OCI-LY7 (cell line): ENCODE measurements around the gene CLEC4F. TPM values are rescaled to one million over a fixed set of nuclear protein-coding genes. Genes with fewer than 3 reads are reported as not detected.
A peak's percentile ranks its signal among the peaks of the same experiment; 100 is the strongest.

Experiments used
- BruUV-seq: library from RNA; stranded (reverse); fragments of 400-500 nt; replicated peaks from 2 replicates; lab custom pipeline; 2021; lab: Mats Ljungman, UMichigan
- CTCF ChIA-PET: fragments of 300-600 bp; sonication (Branson Sonifier 250); formaldehyde crosslinking; loops from one replicate; lab custom pipeline; 2022; ENCODE audit warnings: antibody characterized with exemption; ENCODE audit not compliant: unreplicated experiment; lab: Charles Lee
- POLR2A ChIA-PET: fragments of 300-600 bp; sonication (Branson Sonifier 250); formaldehyde crosslinking; loops from one replicate; lab custom pipeline; 2022; ENCODE audit warnings: antibody characterized with exemption; lab: Charles Lee
- DNase-seq: peaks from one replicate; pipeline ENCODE4 v3.0.0-alpha.2; 2015; ENCODE audit warnings: low spot score
- H2AFZ ChIP-seq: fragments of 200-600 bp; sonication (generic), shearing (Covaris generic); 2 replicates; pipeline ENCODE4 v1.6.1; 2014; ENCODE audit warnings: mild to moderate bottlenecking, antibody characterized with exemption, low read length, moderate library complexity
- H3K27ac ChIP-seq: fragments of 200-600 bp; sonication (generic); 2 replicates; pipeline ENCODE4 v1.5.1; 2014; ENCODE audit warnings: mixed run types, low read depth, mild to moderate bottlenecking, moderate library complexity, low read length, inconsistent platforms; ENCODE audit not compliant: poor library complexity, severe bottlenecking
- H3K36me3 ChIP-seq: fragments of 200-600 bp; sonication (generic); 2 replicates; pipeline ENCODE4 v1.6.1; 2014; ENCODE audit warnings: mild to moderate bottlenecking, antibody characterized with exemption, low read length, moderate library complexity, mixed read lengths; ENCODE audit not compliant: insufficient read depth
- H3K4me1 ChIP-seq: fragments of 200-600 bp; sonication (generic); 2 replicates; pipeline ENCODE4 v1.5.1; 2014; ENCODE audit warnings: mild to moderate bottlenecking, low read length; ENCODE audit not compliant: insufficient read depth, poor library complexity, severe bottlenecking
- H3K4me2 ChIP-seq: fragments of 200-600 bp; sonication (generic); 2 replicates; pipeline ENCODE4 v1.6.1; 2014; ENCODE audit warnings: mild to moderate bottlenecking, low read length
- H3K4me3 ChIP-seq: fragments of 200-600 bp; sonication (generic); 2 replicates; pipeline ENCODE4 v1.5.1; 2014; ENCODE audit warnings: mild to moderate bottlenecking, low read depth, low read length; ENCODE audit not compliant: poor library complexity, severe bottlenecking
- H3K79me2 ChIP-seq: fragments of 200-600 bp; sonication (generic); 2 replicates; pipeline ENCODE4 v1.6.1; 2016; ENCODE audit warnings: low read depth, mild to moderate bottlenecking, low read length, moderate library complexity, mixed read lengths; ENCODE audit not compliant: insufficient read depth
- H3K9me2 ChIP-seq: fragments of 200-600 bp; sonication (generic); 2 replicates; pipeline ENCODE4 v1.6.1; 2016; ENCODE audit warnings: mild to moderate bottlenecking, low read length, mixed read lengths; ENCODE audit not compliant: insufficient read depth
- H3K9me3 ChIP-seq: fragments of 200-600 bp; sonication (generic); 2 replicates; pipeline ENCODE4 v1.6.1; 2014; ENCODE audit warnings: mild to moderate bottlenecking, mixed run types, low read length, mixed read lengths
- H4K20me1 ChIP-seq: fragments of 200-600 bp; sonication (generic); 2 replicates; pipeline ENCODE4 v1.6.1; 2014; ENCODE audit warnings: mild to moderate bottlenecking, antibody characterized with exemption, low read length, moderate library complexity, mixed read lengths; ENCODE audit not compliant: insufficient read depth
- EZH2phosphoT487 ChIP-seq: fragments of 200-600 bp; sonication (generic); IDR thresholded peaks from 2 replicates; pipeline ENCODE4 v1.6.1; 2018; ENCODE audit warnings: low read depth, borderline replicate concordance, mild to moderate bottlenecking, mixed run types, antibody characterized with exemption, low read length, moderate library complexity, mixed read lengths
- intact Hi-C: fragments of 100-400 bp; cut with micrococcal nuclease; formaldehyde crosslinking; loops from one replicate; pipeline ENCODE4 v1.10.0; 2022; ENCODE audit not compliant: unreplicated experiment
- total RNA-seq, 2 experiments: library from RNA; depleted of rRNA in 1 of 2; stranded (reverse); fragments of >200 nt in 1 of 2; shearing (Covaris generic) in 1 of 2; gene quantifications; 2 replicates each; pipeline ENCODE4 v1.2.3, GENCODE V29; 2014 to 2022
- TF ChIP-seq, protein P1 (sequence below): fragments of 200-600 bp; sonication (generic); conservative IDR thresholded peaks from 2 replicates; pipeline ENCODE4 v1.5.1; 2014; ENCODE audit warnings: mild to moderate bottlenecking, antibody characterized with exemption, low read length, moderate library complexity, mixed read lengths

The CLEC4F gene
- total RNA-seq, 2 experiments from 2014 or later = not detected

DNA sequence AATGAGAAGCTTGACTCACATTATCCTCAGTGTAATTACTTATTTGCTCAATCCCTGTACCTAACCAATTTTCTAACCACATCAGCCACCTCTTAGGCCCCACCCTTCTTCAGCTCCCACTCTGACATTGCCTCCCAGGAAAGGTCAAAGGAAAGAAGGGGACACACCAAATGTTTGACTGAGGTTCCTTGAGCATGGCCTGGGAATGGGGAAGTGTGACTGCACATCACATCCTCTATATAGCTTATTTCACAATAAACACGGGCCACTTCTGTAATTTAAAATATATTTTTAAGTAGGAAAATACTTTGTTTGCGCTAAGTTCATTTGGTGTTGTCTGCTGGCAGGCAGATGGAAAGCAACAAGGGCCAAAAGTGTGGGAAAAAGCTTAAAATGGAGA is 26.9 kb downstream of the CLEC4F start:
- Histone ChIP-seq H3K79me2 (no peaks in the 10 kb centered on the region), H4K20me1 (no peaks in the 10 kb centered on the region), H3K4me3 (no peak overlapping the region), H3K27ac (no peak overlapping the region), H3K9me2 (no peaks in the 10 kb centered on the region), H3K9me3 (no peaks in the 10 kb centered on the region), H3K36me3 (no peaks in the 10 kb centered on the region), H3K4me2 (no peak overlapping the region), H3K4me1 (no peaks in the 10 kb centered on the region), H2AFZ (no peak overlapping the region)
- BruUV-seq = no TSS peak
- TF ChIP-seq, protein P1, sequence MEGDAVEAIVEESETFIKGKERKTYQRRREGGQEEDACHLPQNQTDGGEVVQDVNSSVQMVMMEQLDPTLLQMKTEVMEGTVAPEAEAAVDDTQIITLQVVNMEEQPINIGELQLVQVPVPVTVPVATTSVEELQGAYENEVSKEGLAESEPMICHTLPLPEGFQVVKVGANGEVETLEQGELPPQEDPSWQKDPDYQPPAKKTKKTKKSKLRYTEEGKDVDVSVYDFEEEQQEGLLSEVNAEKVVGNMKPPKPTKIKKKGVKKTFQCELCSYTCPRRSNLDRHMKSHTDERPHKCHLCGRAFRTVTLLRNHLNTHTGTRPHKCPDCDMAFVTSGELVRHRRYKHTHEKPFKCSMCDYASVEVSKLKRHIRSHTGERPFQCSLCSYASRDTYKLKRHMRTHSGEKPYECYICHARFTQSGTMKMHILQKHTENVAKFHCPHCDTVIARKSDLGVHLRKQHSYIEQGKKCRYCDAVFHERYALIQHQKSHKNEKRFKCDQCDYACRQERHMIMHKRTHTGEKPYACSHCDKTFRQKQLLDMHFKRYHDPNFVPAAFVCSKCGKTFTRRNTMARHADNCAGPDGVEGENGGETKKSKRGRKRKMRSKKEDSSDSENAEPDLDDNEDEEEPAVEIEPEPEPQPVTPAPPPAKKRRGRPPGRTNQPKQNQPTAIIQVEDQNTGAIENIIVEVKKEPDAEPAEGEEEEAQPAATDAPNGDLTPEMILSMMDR = no peak
- no peak for TF ChIP-seq EZH2phosphoT487
- no peak for DNase-seq
- CTCF ChIA-PET = no interaction called here
- POLR2A ChIA-PET = interaction anchor here (0.5 to 0.6 kb wide), 2 partner anchors 8 to 56 kb away, joined by 3 read pairs; no protein-coding TSS in a partner anchor
- intact Hi-C loops = no loop called here

DNA sequence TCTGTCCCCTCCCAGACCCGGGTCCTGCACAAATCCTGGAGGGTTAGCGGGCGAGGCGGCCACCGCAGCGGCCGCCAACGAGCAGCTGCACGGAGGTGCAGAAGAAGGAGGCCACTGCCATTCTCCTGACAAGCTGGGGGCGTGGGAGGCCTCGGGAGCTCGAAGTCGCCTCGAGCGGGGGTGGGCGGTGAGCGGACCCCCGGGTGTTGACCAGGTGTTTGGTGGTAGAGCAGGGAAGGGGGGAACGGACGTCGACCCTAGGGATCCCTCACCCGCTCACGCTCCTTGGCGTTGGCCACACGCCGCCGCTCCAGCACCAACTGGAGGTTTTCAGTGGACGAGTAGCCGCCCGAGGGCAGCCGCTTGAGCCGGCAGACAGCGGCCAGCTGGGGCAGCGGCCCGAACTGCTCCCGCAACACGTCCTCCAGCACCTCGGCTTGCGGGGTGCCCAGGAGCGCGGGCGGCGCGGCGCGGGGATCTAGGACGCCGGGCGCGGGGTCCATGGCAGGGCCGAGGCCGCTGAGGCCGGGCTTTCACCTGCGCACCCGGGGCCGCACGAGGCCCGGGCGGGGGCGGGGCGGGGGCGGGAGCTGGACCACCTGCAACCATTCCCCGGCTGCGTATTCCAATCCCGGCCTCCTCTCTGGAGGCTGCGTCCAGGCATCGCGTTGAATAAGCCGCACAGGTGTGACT is 30.1 kb downstream of the CLEC4F start, which contains the start of gene FIGLA:
FIGLA (minus strand) TSS at position 508 of the 693 bp plus-strand sequence; CDS start at position 503, 5 bp downstream.
- H2AFZ ChIP-seq = no peak within 1 kb of the TSS
- POLR2A ChIA-PET = no interaction called here
- BruUV-seq = no TSS peak
- H3K27ac ChIP-seq = no peak within 1 kb of the TSS
- no peaks in the 10 kb centered on the region for H3K36me3 ChIP-seq
- H3K9me2 ChIP-seq = no peaks in the 10 kb centered on the region
- H3K79me2 ChIP-seq = no peaks in the 10 kb centered on the region
- no peak for DNase-seq
- intact Hi-C loops = no loop called here
- no peaks in the 10 kb centered on the region for H3K9me3 ChIP-seq
- CTCF ChIA-PET = no interaction called here
- H4K20me1 ChIP-seq = no peaks in the 10 kb centered on the region
- TF ChIP-seq EZH2phosphoT487 = no peak
- H3K4me1 ChIP-seq = no peaks in the 10 kb centered on the region
- no peak within 1 kb of the TSS for H3K4me3 ChIP-seq
- H3K4me2 ChIP-seq = no peak within 1 kb of the TSS

DNA sequence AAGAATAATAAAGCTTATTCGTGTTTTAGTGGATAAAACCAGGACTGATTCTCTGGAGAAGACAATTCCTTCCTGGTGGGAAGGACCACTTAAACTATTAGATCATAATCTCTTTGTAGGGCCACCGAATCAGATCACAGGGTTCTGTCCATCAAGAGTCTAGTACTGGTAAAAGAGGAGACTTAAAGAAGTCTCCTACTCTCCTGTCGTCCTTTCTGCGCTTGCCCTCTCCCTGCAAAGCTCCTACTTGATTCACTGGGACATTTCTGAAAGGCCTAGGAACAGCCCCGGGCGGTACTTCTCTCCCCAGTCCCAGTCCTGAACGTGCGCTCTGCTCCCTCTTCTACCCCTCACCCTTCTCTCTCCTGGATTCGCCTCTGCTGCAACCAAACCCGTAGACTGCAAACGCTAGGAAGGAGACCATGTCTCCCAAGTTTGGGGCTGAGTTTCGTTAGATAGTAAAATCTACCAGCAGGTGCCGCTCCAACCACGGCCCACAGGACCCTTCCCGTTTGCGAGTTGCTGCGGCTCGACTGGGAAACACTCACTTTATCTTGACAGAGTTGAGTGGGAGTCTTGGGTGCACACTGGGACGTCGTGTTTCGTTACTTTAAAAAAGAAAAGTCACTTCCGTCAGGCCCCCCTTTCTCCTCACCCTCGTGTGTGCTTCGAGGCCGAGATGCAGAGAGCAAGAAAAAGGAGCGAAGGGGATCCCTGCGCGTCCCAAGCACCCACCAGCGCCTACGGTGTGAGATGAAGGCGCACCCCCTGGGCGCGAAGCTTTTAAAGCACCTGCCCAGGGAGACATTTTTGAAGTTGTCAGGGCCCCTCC is 30.9 kb downstream of the CLEC4F start:
- no peak overlapping the region for H3K4me2 ChIP-seq
- TF ChIP-seq, protein P1 = peak; percentile 66
- no peak for TF ChIP-seq EZH2phosphoT487
- intact Hi-C loops = no loop called here
- H3K36me3 ChIP-seq = no peaks in the 10 kb centered on the region
- peak; percentile 16 for DNase-seq
- no peaks in the 10 kb centered on the region for H3K4me1 ChIP-seq
- H3K79me2 ChIP-seq = no peaks in the 10 kb centered on the region
- no peak overlapping the region for H3K4me3 ChIP-seq
- no peaks in the 10 kb centered on the region for H3K9me2 ChIP-seq
- H4K20me1 ChIP-seq = no peaks in the 10 kb centered on the region
- POLR2A ChIA-PET = no interaction called here
- no TSS peak for BruUV-seq
- no peak overlapping the region for H2AFZ ChIP-seq
- no peaks in the 10 kb centered on the region for H3K9me3 ChIP-seq
- no peak overlapping the region for H3K27ac ChIP-seq
- CTCF ChIA-PET = no interaction called here
